Ecto neural progenitor cell (in vitro differentiated cells): Measurements from ENCODE around the gene SYT3.
"Not testable (repeated sequence)": the region's sequence is repeated elsewhere in the genome, so short reads cannot be mapped to it uniquely, and the experiment has no call there.

Experiments used
- DNase-seq: peaks from one replicate; pipeline ENCODE4 v3.0.0-alpha.2; 2018; ENCODE audit warnings: low spot score

SYT3 gene

DNA sequence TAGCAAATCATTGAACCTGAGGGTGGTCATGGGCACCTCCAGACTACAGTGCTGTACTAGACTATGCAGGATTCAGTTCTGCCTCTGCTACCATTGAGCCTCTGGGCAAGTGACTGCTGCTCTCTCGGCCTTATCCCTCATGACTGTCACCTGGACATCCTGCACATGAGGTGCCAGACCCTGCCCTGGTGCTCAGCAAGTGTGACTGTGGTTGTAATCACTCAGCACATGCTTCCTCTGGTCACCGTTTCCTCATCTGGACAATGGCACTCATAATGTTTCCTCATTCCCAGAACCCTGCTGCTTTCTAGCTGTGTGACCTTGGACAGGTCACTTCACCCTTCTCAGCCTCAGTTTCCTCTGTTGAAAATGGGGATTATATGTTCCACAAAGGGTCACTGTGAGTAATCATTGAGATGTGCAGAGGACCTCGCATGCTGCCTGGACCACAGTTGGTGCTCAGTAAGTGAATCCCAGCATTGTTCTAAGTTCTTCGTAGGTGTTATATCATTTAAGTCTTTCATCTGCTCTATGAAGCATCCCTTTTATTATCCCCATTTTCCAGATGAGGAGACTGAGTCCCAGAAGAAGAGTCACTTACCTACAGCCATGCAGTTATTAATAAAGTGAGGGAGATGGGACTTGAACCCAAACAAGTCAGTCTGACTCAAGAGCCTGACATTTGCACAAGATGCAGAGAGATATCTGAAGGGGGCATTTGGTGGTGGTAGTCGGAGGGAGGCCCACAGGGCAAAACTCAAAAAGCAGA, 3.2 kb downstream of the SYT3 start:
- DNase-seq, result no peak

DNA sequence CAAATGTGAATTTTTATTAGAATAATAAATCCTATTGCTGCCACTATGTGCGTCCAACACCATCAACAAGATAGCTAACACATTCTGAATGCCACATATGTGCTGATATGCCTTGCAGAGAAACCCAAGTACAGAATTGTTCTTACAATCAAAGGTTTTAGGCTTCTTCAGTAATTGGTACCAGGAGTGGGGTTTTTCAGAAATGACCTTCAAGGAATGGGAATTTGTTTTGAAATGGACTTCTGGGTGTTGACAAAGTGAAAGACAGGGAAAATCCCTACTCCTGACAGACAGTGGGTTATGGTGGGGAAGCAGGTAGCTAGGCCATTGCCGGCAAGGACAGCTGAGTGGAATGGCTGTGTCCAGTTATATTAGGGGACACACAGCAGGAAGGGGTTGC, 5.7 kb downstream of the SYT3 start:
- no peak for DNase-seq

DNA sequence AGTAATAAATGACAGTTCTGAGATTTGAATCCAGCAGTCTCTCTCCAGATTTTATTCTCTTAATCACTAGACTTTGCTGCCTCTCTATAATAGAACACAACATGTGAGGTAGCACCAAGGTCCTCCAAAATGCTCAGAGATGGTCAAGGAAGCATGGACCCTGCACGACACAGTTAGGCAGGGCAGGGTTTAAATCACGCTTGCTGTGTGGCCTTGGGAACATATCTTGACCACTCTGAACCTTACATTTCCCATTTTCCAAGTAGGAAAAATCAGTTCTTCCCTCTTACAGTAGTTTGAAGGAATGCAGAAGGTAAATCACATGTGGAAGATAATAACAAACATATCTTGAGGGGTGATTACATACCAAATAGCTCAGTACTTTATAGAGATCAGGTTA, 6.3 kb downstream of the SYT3 start:
- no peak for DNase-seq

DNA sequence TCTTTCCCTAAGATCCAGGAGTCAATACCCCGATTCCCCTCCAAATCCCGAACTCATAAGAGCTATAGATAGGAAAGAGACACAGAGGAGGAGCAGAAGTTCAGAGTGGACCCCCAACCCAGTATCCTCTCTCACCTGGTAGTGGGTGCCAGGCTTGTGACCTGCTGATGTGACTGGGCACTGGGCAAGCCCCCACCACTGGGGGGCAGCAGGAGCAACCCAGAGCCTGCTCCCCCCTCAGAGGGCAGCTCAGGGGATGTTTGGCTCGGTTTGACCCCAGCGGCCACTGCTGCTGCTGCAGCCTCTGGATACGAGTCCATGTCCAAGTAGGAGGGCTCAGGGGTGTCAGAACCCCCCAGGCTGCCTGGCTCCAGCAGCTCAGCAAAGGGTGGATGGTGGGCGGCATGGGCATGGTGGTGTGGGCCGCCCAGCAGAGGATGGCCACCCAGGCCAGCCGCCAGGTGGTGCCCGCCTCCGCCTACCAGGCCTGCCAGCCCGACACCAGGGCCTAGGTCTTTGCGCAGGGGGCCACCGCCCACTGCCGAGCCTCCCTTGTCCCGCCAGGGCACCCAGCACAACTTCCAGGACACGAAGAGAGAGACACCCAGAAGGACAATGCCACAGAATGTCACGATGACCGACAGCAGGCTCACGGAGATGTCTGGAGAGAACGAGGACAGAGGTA, 7.4 kb downstream of the SYT3 start:
- DNase-seq, result no peak

DNA sequence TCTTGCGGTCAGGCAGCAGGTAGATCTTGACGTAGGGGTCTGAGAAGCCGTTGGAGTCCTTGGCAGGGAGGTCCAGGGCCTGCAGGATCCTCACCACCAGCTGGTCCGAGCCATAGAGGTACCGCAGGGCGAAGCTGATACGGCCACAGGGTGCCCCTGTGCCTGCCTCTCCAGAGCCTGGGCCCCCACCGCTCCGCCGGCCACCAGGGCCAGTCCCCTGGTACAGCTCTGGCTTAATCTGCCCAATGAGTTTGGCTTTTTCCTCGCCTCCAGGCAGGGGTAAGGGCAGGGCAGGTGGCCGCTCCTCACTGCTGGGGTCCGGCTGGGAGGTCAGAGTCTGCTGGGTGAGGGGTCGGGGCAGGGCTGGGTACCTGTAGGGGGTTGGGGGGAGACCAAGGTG, 9.9 kb downstream of the SYT3 start:
- DNase-seq, result no peak

DNA sequence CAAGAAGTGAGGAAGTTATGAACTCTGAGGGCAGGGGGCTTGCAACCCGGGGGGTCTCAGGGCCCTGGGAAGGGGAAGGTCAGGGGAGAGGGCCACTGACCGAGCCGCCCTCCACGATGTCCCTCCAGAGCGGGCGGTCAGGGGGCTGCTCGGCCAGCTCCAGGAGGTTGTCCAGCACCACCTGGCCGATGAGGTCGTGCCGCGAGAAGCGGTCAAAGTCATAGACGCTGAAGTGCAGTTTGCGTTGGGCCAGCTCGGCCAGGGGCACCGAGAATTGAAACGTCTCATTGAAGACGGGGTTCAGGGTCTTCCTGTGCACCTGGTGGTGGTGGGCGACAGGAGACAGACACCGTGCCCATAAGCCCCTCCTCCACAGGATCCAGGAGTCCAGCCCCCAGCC, 10.5 kb downstream of the SYT3 start:
- no peak for DNase-seq

DNA sequence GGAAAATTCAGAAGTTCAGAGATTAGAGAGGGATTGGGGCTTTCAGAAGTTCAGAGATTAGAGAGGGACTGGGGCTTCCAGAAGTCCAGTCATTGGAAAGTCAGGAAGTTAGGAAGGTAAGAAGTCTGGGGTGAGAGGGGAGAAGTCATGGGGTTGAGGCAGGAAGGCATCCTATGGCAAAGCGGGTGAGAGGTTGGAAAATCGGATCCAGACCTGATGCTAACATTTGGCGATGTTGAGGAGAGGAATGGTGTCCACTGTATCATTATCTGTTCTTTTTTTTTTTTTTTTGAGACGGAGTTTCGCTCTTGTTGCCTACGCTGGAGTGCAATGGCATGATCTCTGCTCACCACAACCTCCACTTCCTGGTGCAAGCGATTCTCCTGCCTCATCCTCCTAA, 11.1 kb downstream of the SYT3 start:
- DNase-seq, result no peak

DNA sequence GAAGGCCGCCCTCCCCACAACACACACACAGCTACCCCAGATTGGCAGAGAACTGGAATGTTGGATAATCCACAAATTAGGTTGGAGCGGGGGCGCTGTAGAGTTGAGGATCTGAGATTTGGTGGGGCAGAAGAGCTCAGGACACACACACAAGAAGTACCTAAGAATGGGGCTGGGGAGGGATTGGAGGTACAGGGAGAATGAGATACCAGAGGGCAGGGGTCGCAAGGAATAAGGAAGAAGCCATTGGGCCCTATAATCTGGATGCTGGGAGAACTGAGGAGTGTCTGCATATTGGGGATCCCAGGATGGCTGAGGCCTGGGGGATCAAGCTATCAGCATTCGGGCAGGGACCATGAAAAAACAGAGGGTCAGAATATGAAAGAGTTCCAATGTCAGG, 11.5 kb downstream of the SYT3 start:
- DNase-seq, result no peak

DNA sequence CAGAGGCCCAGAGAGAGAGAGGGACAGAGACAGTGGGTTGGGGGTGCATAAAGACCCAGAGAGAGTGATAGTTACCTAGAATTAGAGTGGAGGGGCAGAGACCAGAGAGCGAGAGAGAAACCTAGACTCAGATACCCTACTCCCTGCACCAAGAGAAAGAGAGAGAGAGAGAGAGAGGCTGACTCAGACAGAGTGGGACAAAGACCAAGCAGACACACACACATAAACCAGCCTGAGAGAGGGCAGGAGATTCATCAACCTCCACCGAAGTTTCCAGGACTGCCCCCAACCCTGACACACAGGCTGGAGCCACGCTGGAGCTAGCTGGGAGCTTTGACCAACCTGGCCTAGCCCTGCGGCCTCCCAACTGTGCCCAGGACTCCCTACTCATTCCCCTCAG, 12.9 kb downstream of the SYT3 start:
- no peak for DNase-seq

DNA sequence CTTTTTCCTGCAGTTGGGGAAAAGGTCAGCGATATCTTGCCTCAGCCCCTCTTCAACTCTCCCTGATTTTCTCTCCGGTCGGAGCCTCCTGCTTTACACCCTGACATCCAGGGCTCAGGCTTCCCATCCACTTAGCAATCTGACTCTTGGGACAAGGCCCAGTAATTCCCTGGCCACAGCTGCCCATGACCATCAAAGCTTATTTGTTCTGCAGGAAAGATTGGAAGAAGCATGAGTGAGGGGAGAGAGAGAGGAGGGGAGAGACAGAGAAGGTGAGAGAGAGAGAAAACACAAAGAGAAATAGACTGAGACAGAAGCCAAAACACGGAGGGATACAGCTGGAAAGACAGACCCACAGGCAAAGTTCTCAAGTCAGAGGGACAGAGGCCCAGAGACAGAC, 13.7 kb downstream of the SYT3 start:
- DNase-seq, result no peak

DNA sequence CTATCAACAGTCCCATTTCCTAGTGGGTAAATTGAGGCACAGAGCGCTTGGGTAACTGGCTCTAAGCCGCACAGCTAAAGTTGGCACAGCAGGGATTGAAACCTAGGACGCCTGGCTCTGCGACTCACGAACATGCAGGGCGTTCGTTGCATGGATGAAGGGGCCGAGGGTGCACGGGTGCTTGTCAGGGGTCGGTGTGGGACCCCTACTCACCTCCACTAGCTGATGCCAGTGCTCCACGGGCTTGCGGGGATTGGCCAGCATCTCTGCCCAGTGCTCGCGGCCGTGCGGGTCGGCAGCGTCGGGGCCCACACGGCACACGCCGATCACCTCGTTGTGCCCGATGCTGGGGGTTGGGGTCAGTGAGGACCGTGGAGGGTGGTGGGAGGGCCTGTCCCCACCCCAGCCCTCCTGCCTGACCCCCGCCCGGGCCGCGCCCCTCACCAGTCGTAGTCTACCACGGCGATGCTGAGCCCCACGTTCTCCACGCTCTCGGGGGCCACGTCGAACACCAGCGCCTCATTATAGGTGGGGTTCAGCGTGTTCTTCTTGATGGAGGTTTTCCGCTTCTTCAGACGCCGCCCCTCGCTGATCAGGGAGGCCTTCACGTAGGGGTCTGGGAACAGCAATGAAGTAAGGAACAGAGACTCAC, 14.6 kb downstream of the SYT3 start:
- DNase-seq, result no peak

DNA sequence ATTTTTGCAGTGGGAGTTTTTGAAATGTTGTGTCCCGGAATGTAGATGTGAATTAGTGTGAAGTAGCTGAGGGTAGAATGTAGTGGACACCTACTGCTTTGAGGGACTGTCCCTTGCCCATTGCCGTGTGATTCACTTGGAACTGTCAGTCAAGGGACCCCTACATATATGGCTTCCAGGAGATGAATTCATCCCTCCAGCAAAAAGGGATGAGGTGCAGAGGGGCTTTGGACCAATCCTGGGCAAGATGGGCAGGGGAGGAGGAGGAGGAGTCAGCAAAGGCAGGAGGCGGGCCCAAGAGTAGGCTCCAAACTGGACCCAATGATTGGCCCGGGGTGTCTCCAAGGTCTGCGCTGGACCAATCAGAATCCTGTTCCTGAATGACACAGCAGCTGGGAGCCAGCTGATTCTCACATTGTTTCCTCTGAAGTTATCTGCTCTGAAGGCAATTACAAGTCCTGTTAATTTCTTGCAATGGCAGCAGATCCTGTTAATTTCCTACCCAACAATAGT, 19.2 kb downstream of the SYT3 start:
- not testable (repeated sequence) for DNase-seq

DNA sequence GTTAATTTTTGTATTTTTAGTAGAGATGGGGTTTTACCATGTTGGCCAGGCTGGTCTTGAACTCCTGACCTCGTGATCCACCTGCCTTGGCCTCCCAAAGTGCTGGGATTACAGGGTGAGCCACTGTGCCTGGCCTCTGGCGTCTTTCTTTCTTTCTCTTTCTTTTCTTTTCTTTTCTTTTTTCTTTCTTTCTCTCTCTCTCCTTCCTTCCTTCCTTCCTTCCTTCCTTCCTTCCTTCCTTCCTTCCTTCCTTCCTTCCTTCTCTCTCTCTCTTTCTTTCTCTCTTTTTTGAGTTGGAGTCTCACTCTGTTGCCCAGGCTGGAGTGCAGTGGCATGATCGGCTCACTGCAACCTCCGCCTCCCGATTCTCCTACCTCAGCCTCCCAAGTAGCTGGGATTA, 20.5 kb downstream of the SYT3 start:
- not testable (repeated sequence) for DNase-seq

DNA sequence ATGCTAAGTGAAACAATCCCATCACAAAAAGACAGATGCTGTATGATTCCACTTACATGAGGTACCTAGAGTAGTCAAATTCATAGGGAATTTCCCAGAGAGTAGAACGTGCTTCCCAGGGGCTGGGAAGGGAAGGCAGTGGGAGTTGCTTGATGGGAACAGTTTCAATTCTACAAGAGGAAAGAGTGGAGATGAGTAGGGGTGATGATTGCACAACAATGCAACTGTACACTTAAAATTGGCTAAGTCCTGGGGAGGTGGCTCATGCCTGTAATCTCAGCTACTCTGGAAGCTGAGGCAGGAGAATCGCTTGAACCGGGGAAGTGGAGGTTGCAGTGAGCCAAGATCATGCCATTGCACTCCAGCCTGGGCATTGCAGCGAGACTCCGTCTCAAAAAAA, 21.3 kb downstream of the SYT3 start:
- not testable (repeated sequence) for DNase-seq

DNA sequence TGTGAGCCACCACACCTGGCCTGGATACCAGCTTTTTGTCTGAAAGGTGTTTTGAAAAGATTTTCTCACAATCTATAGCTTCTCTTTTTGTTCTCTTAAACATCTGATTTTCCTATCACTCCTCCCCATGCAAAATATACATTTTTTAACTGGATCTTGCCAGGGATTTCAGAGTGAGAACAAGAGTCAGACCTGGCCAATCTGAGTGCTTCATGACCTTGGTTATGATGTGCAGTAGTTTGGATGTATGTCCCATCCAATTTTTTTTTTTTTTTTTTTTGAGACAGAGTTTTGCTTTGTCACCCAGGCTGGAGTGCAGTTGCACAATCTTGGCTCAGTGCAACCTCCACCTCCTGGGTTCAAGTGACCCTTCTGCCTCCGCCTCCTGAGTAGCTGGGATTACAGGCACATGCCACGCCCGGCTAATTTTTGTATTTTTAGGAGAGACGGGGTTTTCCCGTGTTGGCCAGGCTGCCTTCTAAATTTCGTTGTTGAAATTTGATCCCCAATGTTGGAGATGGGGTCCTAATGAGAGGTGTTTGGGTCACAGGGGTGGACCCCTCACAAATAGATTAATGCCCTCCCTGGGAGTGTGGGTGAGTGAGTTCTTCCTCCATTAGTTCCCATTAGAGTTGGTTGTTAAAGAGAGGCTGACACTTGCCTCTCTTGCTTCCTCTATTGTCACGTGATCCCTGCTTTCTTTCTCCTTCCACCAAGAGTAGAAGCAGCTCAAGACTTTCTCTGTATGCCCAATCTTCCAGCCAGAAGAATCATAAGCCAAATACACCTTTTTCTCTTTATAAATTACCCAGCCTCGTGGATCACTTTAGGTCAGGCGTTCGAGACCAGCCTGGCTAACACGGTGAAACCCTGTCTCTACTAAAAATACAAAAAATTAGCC, 26.9 kb downstream of the SYT3 start:
- not testable (repeated sequence) for DNase-seq

DNA sequence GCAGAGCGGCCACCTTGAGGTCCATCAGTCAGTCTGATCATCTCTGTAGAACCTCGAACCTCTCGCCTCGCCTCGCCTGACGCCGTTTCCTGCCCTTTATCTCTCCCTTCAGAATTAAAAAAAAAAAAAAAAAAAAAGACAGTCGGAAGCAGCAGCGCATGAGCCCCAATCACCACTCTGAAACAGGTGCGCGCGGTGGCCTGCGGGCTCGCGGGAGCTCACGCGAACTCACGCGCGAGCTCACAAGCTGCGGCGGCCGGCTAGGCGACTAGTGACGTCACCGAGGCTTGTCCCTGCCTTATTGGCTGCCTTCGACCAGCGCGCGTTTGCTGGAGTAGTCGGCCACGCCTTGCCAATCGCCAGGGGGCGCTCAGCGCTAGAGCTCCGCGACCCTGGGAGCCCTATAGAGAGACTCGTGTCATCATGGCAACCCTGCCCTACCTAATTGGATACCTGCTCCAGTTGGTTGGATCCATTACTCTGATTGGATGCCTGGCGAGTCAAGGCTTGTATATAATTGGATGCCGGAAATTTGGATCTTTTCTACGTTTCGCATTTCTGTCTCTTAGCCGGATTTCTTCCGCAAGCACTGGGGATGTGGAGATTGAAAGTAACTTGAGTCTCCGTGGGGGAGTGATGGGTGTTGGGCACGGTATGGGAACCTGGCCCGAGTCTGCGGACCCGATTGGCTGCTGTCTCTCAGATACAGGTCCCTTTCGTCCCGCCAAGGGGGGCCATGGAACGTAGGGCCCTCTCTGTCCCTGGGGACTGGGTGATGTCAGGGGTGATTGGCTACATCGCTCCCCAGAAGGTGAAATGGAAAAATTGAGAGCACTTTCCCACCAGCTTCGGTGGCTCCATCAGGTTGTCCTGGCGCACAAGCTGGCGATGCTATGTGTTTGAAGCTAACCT, 31.6 kb downstream of the SYT3 start:
- peak; percentile 98 for DNase-seq

DNA sequence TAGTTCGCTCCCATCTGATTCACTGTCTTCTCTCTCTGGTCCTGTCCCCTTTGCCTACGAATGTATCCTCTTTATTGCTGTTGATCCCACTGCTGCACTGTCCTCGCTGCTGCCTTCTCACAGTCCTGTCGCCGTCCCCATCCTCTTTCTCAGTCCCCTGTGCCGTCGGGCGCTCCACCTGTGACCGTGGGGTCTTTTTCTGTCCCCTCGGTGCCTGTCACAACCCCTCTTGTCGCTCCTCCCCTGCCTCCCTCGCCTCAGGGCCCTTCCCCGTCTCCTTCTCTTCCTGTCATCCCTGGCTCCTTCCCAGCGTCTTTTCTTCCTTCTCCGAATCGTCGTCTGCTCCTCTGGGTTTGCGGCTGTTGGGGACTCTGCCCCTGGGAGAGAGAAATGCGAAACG, 32.3 kb downstream of the SYT3 start:
- no peak for DNase-seq

DNA sequence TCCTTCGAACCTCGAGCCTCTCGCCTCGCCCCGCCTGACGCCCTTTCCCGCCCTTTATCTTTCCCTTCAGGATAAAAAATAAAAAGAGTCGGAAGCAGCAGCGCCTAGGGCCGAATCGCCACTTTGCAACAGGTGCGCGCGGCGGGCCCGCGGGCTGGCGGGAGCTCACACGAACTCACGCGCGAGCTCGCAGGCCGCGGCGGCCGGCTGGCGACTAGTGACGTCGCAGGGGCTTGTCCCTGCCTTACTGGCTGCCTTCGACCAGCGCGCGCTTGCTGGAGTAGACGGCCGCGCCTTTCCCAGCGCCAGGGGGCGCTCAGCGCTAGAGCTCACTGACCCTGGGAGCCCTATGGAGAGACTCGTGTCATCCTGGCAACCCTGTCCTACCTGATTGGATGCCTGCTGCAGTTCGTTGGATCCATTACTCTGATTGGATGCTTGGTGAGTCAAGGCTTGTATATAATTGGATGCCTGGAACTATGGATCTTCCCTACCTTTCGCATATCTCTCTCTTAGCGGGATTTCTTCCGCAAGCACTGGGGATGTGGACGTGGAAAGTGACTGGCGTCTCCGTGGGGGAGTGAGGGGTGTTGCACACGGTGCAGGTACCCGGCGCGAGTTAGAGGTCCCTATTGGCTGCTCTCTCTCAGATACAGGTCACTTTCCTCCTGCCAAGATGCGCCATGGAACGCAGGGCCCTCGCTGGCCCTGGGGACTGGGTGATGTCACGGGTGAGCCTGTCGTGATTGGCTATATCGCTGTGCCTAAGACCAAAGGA, 33.4 kb downstream of the SYT3 start:
- DNase-seq, result not testable (repeated sequence)

DNA sequence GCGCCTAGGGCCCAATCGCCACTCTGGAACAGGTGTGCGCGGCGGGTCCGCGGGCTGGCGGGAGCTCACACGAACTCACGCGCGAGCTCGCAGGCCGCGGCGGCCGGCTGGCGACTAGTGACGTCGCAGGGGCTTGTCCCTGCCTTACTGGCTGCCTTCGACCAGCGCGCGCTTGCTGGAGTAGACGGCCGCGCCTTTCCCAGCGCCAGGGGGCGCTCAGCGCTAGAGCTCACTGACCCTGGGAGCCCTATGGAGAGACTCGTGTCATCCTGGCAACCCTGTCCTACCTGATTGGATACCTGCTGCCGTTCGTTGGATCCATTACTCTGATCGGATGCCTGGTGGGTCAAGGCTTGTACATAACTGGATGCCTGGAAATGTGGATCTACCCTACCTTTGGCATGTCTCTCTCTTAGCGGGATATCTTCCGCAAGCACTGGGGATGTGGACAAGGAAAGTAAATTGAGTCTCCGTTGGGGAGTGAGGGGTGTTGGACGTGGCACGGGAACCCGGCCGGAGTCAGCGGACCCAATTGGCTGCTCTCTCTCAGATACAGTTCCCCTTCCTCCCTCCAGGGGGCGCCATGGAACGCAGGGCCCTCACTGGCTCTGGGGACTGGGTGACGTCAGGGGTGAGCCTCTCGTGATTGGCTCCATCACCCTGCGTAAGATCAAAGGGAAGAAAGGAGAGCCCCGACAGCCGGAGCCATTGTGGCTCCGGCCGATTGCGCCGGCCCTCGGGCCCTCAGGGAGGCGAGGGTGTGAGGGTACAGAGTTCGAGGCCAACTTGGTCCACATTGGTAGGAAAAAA, 35.2 kb downstream of the SYT3 start:
- DNase-seq, result not testable (repeated sequence)
